ENCODE results near the gene TOMM22. TPM values are rescaled to one million over a fixed set of nuclear protein-coding genes. Genes with fewer than 3 reads are reported as not detected.

TOMM22 gene
- total and polyA plus RNA-seq, 2 donors (not counting 1 experiment from before 2014, with no cell fraction given): 61.1 to 80.3 TPM

- H3K36me3 ChIP-seq (ENCODE audit: control insufficient read depth, insufficient read depth, low read length): peaks cover 26% of the 10 kb centered on the region
- no peak overlapping the region for H3K4me3 ChIP-seq (replicated peaks in 1 of 4; ENCODE audit: control extremely low read depth in 1 of 4, insufficient read depth in 1 of 4, low read depth in 3 of 4, low read length in 4 of 4)
- no peaks in the 10 kb centered on the region for H3K9me3 ChIP-seq (ENCODE audit: control insufficient read depth, insufficient read depth, low read depth, low read length)
- H4K20me1 ChIP-seq (ENCODE audit: control insufficient read depth, extremely low read depth, insufficient read depth, low read length): no peaks in the 10 kb centered on the region
- no peaks in the 10 kb centered on the region for H3K27me3 ChIP-seq (ENCODE audit: control insufficient read depth, insufficient read depth, low read length)
- peaks cover 12% of the 10 kb centered on the region for H3K79me2 ChIP-seq (ENCODE audit: control insufficient read depth, insufficient read depth, low read length)
- peaks cover 3% of the 10 kb centered on the region for H3K4me1 ChIP-seq (ENCODE audit: control insufficient read depth, extremely low read depth, insufficient read depth, low read length)
- no peak for DNase-seq (ENCODE audit: low read depth in 2 of 2)
- H3K9ac ChIP-seq (ENCODE audit: insufficient read depth, low read length): no peak overlapping the region
- TF ChIP-seq CTCF (conservative IDR thresholded peaks at IDR 0.05 in 1 of 2, IDR thresholded peaks at IDR 0.05 in 1 of 2; ENCODE audit: low read depth in 1 of 2, low read length in 2 of 2) (no peak), EZH2 (IDR thresholded peaks at IDR 0.05; ENCODE audit: low read length, missing control alignments) (no peak)
- no peak overlapping the region for H2AFZ ChIP-seq (ENCODE audit: low read length)
- H3K27ac ChIP-seq (ENCODE audit: insufficient read depth, low read length): no peak overlapping the region
- no peak overlapping the region for H3K4me2 ChIP-seq (ENCODE audit: extremely low read depth, insufficient read depth, low read length)
These were observed 3.1 kb downstream of the TOMM22 start for GRCh38 chr22:38684895-38685294.

GRCh38 chr22:38685761-38686160 is 4.0 kb downstream of the TOMM22 start:
- H3K4me3 ChIP-seq (replicated peaks in 1 of 4; ENCODE audit: control extremely low read depth in 1 of 4, insufficient read depth in 1 of 4, low read depth in 3 of 4, low read length in 4 of 4): no peak overlapping the region
- H3K79me2 ChIP-seq (ENCODE audit: control insufficient read depth, insufficient read depth, low read length): peaks cover 12% of the 10 kb centered on the region
- DNase-seq (ENCODE audit: low read depth in 2 of 2): no peak
- no peak overlapping the region for H2AFZ ChIP-seq (ENCODE audit: low read length)
- no peaks in the 10 kb centered on the region for H3K9me3 ChIP-seq (ENCODE audit: control insufficient read depth, insufficient read depth, low read depth, low read length)
- peaks cover 3% of the 10 kb centered on the region for H3K4me1 ChIP-seq (ENCODE audit: control insufficient read depth, extremely low read depth, insufficient read depth, low read length)
- H4K20me1 ChIP-seq (ENCODE audit: control insufficient read depth, extremely low read depth, insufficient read depth, low read length): no peaks in the 10 kb centered on the region
- no peak overlapping the region for H3K4me2 ChIP-seq (ENCODE audit: extremely low read depth, insufficient read depth, low read length)
- H3K27me3 ChIP-seq (ENCODE audit: control insufficient read depth, insufficient read depth, low read length): no peaks in the 10 kb centered on the region
- no peak overlapping the region for H3K9ac ChIP-seq (ENCODE audit: insufficient read depth, low read length)
- TF ChIP-seq EZH2 (IDR thresholded peaks at IDR 0.05; ENCODE audit: low read length, missing control alignments): no peak
- no peak for TF ChIP-seq CTCF (conservative IDR thresholded peaks at IDR 0.05 in 1 of 2, IDR thresholded peaks at IDR 0.05 in 1 of 2; ENCODE audit: low read depth in 1 of 2, low read length in 2 of 2)
- peaks cover 26% of the 10 kb centered on the region for H3K36me3 ChIP-seq (ENCODE audit: control insufficient read depth, insufficient read depth, low read length)
- no peak overlapping the region for H3K27ac ChIP-seq (ENCODE audit: insufficient read depth, low read length)

DNA sequence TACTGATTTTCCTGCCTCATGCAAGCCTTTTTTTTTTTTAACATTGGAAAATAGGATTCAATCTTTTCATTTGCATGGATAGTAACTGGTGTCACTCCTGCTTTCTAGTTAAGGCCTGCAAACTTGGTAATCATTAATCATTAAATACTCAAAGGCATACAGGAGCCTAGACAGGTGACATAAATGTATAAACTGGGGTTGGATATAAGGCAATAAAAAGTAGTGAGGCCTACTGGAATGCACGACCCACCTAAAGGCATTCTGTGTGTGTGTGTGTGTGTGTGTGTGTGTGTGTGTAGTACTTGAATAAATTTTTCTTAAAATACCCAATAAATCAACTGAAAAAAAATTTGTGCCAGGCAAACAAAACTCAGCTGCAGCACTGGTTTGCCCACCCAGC is 7.9 kb downstream of the TOMM22 start:
- Histone ChIP-seq H3K4me2 (ENCODE audit: extremely low read depth, insufficient read depth, low read length) (no peak overlapping the region), H3K79me2 (ENCODE audit: control insufficient read depth, insufficient read depth, low read length) (peaks cover 17% of the 10 kb centered on the region), H3K4me1 (ENCODE audit: control insufficient read depth, extremely low read depth, insufficient read depth, low read length) (no peaks in the 10 kb centered on the region), H4K20me1 (ENCODE audit: control insufficient read depth, extremely low read depth, insufficient read depth, low read length) (no peaks in the 10 kb centered on the region), H3K27me3 (ENCODE audit: control insufficient read depth, insufficient read depth, low read length) (no peaks in the 10 kb centered on the region), H3K9ac (ENCODE audit: insufficient read depth, low read length) (no peak overlapping the region), H3K36me3 (ENCODE audit: control insufficient read depth, insufficient read depth, low read length) (peaks cover 26% of the 10 kb centered on the region), H3K9me3 (ENCODE audit: control insufficient read depth, insufficient read depth, low read depth, low read length) (no peaks in the 10 kb centered on the region), H3K4me3 (replicated peaks in 1 of 4; ENCODE audit: control extremely low read depth in 1 of 4, insufficient read depth in 1 of 4, low read depth in 3 of 4, low read length in 4 of 4) (no peak overlapping the region), H3K27ac (ENCODE audit: insufficient read depth, low read length) (no peak overlapping the region), H2AFZ (ENCODE audit: low read length) (no peak overlapping the region)
- no peak for DNase-seq (ENCODE audit: low read depth in 2 of 2)
- TF ChIP-seq CTCF (conservative IDR thresholded peaks at IDR 0.05 in 1 of 2, IDR thresholded peaks at IDR 0.05 in 1 of 2; ENCODE audit: low read depth in 1 of 2, low read length in 2 of 2) (no peak), EZH2 (IDR thresholded peaks at IDR 0.05; ENCODE audit: low read length, missing control alignments) (no peak)

Measured in fibroblast of lung (primary cell).